Dermis blood vessel endothelial cell (primary cell): ENCODE data around the gene FAM89A. TPM values are rescaled to one million over a fixed set of nuclear protein-coding genes. Genes with fewer than 3 reads are reported as not detected.
"Not testable (repeated sequence)": the region's sequence is repeated elsewhere in the genome, so short reads cannot be mapped to it uniquely, and the experiment has no call there.

Source experiments
- DNase-seq: peaks from one replicate; pipeline ENCODE4 v3.0.0; 2010
- total RNA-seq: library from RNA; depleted of rRNA; stranded (reverse); fragments of >200 nt; gene quantifications from 2 replicates; pipeline ENCODE4 v1.2.3, GENCODE V29; 2014

Gene FAM89A
- total RNA-seq, 1 donor from 2014 or later, result 44.2 TPM

DNA sequence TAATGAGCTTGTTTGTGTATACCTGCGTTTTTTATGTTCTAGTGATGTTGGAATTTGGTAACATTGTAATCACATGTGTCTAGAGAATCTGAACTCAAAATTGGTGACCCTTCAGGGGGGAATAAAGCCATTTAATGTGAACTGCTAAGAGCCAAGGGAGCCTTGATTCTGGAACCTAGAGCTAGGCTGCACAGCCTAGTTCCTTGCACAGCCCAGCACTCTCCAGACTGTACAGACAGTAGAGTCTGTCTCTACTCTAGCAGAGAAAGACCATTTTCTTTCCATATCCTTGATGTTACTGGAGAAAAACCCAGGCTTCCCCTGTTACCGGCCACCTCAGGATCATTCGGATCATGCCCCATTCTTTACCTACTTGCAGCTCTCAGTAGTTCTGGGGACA lies 52.6 kb downstream of the FAM89A start:
- no peak for DNase-seq

GRCh38 chr1:230986976-230987375 lies 53.1 kb downstream of the FAM89A start:
- peak; percentile 38 for DNase-seq

GRCh38 chr1:230985711-230986110 lies 54.3 kb downstream of the FAM89A start:
- no peak for DNase-seq

- DNase-seq, result not testable (repeated sequence)
Observed at GRCh38 chr1:230984622-230985515, 55.2 kb downstream of the FAM89A start.

DNA sequence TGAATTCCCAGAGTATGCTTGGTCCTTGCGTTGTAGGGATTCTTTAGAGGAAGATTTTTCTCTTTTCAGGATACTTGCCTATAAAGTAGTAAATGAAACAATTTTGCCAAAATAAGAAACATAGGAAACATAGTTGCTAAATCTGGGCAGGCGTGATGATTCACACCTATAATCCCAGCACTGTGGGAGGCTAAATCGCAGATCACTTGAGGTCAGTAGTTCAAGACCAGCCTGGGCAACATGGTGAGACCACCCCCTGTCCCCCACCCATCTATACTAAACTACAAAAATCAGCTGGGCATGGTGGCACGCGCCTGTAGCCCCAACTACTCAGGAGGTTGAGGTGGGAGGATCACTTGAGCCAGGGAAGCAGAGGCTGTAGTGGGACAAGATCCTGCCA lies 56.2 kb downstream of the FAM89A start:
- DNase-seq, result no peak

DNA sequence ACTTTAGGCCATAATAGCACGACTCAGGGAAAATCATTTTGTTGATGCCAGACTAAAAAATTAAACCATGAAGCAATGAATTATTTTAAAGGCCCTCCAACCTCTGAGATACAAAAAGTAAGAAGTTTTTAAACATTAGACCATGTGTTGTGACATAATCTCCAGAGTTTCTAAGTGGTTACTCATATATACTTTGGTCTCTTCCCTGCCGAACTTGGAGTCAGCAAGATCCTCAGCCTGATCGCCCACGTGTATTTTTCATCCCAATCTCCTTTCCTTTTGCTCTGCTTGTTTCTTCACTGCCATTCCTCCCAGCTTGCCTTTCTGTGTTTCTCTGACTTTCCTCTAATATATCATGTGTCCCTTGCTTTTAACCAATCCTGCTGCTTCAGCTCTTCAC lies 57.4 kb downstream of the FAM89A start:
- DNase-seq, result no peak

DNA sequence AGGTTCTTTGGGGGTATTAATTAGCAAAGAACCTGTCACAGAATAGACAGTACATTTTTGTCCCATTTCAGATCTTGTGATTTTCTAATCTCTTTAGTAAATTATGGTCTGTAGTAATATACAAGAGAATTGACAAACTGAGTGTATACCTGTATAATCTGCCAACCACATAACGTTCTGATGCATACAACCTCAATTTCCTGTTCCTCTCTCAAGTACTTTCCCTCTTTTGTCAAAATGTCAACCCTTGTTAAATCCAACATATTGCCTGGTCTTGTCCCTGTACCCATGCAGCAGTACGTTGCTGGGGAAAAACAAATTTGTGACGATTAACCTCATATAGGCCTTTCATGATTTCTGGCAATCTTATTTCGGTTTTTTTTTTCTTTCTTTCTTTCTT lies 60.1 kb downstream of the FAM89A start:
- DNase-seq, result no peak

DNA sequence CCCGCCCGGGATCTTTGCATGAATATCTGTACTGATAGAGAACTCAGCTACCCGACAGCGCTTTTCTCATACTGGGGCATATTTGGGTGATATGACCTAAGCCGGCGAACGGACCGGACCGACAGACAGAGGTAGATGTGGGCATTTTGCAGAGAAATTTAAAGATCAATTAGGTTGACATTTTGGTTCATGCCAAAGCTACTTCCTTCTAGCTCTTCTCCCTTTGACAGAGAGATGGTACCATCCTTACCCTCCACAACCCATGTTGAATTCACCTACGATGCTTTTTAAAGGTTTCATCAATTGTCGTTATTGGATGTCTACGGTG lies 60.7 kb downstream of the FAM89A start:
- no peak for DNase-seq

DNA sequence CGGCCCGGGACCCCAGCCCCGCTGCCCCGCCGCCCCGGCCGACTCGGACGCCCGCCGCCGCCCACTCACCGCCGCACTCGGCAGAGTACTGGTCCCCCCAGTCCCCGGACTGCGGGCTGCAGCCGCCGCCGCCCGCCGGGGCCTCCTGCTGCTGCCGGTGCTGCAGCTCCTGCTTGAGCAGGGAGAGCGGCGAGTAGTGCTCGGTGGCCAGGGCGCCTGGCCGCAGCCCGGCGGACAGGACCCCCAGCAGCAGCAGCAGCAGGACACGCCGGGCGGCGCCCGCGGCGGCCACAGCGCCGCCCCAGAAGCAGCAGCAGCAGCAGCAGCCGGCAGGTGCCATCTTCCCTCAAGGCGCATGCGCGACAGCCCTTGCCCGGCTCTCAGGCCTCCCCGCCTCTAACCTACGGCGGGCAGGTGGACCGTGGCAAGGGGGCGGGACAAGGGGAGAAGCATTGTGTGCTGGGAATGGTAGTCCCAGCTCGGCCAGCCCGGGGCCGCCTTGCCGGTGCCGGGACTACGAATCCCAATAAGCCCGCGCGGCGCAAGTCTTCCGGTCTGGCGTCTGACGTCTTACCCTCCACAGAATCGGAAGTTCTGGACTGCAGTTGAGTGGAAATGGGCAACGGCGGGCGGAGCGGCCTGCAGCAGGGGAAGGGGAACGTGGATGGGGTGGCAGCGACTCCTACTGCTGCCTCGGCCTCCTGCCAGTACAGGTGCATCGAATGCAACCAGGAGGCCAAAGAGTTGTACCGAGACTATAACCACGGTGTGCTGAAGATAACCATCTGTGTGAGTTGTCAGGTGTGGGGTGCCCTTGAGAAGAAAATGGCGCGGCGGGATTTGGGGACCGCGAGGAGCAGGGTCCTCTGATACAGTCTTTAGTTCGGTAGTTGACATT lies 61.3 kb downstream of the FAM89A start, which contains the start of the genes ARV1 and TTC13:
TSS of gene ARV1 (plus strand) at position 604 of the 898 bp plus-strand sequence. CDS start at position 616, 12 bp downstream.
TSS of gene TTC13 (minus strand) at position 371 of the 898 bp plus-strand sequence. CDS start at position 340, 31 bp downstream.
- DNase-seq, result peak; percentile 99

- DNase-seq, result peak; percentile 78
Observed at GRCh38 chr1:230977761-230978490, 62.1 kb downstream of the FAM89A start.

GRCh38 chr1:230976825-230977747 lies 63.0 kb downstream of the FAM89A start:
- peak; percentile 74 for DNase-seq

- DNase-seq, result no peak
Observed at GRCh38 chr1:230976360-230976759, 63.7 kb downstream of the FAM89A start.

DNA sequence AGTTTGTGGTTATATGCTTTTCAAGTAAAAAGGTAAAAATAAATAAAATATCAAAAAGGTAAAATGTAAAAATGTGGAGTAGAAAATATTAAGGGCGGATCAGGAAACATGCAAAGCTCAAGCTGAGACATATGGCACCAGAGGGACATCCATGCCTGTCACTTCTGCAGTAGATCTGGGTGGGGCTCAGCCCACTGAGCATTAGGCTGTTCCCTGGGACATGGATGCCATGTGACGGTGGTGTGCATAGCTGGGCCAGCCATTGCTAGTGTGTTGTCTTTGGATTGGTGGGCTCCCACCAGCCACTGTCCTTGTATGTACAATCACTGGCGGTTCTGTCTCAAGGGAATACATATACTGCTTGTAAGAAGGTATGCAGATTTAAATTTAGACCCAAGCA lies 64.4 kb downstream of the FAM89A start:
- DNase-seq, result no peak

DNA sequence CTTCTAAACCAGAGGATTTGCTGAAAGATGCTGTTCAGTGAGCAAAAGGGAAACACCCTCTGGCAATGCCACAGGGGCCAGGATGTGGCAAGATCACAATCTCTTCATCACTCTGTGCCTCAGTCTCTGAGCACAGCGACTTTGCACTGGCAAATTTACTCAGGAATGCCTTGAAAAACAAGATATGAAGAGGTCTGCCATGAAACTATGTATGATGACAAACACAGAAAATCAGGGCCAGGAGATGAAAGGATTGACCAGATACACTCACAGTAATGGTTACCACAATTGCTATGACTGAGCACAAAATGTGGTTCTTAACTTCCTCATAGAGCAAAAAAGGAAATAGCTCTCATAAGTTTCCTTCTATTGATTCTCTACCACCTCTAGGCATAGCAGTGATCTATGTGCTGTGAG lies 67.2 kb downstream of the FAM89A start:
- DNase-seq, result peak; percentile 21

DNA sequence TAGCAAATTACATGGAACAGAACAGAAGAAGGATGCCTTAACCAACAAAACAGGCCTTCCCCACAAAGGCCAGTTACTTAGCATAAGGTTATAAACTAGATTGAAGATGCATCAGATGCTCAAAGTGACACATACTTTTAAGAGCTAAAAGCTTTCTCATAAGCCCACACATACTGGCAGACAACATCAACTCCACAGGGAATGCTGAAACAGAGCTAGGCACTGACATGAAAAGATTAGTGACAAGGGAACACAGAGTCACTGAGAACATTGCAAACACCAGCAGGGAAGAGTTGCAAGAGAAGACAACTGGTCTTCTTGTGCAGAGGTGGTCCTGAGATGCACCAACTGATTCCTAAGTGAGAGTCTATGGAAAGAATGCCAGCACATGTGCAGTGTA lies 68.3 kb downstream of the FAM89A start:
- DNase-seq, result no peak

- DNase-seq, result no peak
Observed at GRCh38 chr1:230970432-230970831, 69.6 kb downstream of the FAM89A start.

Other genes starting within 250 kb of the FAM89A start
- 20.8 and 22.7 TPM in 2 replicates for gene C1orf198, start 171.7 kb downstream of the FAM89A start, total RNA-seq
- 22.3 and 37.8 TPM in 2 replicates for gene TTC13, start 61.4 kb downstream of the FAM89A start, total RNA-seq
- 12.6 and 12.7 TPM in 2 replicates for gene ARV1, start 61.2 kb downstream of the FAM89A start, total RNA-seq
- not detected in 2 replicates for gene TRIM67, start 121.8 kb upstream of the FAM89A start, total RNA-seq
- 51.7 and 69.0 TPM in 2 replicates for gene GNPAT, start 201.0 kb upstream of the FAM89A start, total RNA-seq